AG04449 (cell line): ENCODE data around the gene SIRT3.
"Not testable (repeated sequence)": the region's sequence is repeated elsewhere in the genome, so short reads cannot be mapped to it uniquely, and the experiment has no call there.

Experiments used
- CTCF ChIA-PET: fragments of 350-600 bp; formaldehyde crosslinking; extraction: SDS; loops from one replicate; lab custom pipeline; 2021; ENCODE audit warnings: antibody characterized with exemption; lab: Yijun Ruan, JAX
- POLR2A ChIA-PET: fragments of 400-600, 350-600 bp; formaldehyde crosslinking; extraction: SDS; loops from one replicate; lab custom pipeline; 2020; ENCODE audit warnings: antibody characterized with exemption, inconsistent platforms; lab: Yijun Ruan, JAX
- DNase-seq: peaks from one replicate; pipeline ENCODE4 v3.0.0-alpha.2; 2010; ENCODE audit warnings: low read depth, low spot score
- H3K4me3 ChIP-seq: 2 replicates; pipeline ENCODE4 v1.5.1; 2011; ENCODE audit warnings: low read depth, mild to moderate bottlenecking, control low read depth, low read length
- TF ChIP-seq, protein P1 (sequence below): IDR thresholded peaks from one replicate; pipeline ENCODE4 v1.5.1; 2011; ENCODE audit warnings: mild to moderate bottlenecking, moderate library complexity, low read length, control low read depth, inconsistent platforms; ENCODE audit not compliant: insufficient read depth; ENCODE audit errors: missing control alignments

SIRT3 gene

GRCh38 chr11:199782-200181 is 36.4 kb downstream of the SIRT3 start:
- ChIA-PET CTCF (interaction anchor here (0.8 to 1.7 kb wide), 4 partner anchors 9 to 249 kb away, joined by 3 to 5 read pairs (median 3); no protein-coding TSS in a partner anchor), POLR2A (no interaction called here)
- DNase-seq = no peak
- TF ChIP-seq, protein P1, sequence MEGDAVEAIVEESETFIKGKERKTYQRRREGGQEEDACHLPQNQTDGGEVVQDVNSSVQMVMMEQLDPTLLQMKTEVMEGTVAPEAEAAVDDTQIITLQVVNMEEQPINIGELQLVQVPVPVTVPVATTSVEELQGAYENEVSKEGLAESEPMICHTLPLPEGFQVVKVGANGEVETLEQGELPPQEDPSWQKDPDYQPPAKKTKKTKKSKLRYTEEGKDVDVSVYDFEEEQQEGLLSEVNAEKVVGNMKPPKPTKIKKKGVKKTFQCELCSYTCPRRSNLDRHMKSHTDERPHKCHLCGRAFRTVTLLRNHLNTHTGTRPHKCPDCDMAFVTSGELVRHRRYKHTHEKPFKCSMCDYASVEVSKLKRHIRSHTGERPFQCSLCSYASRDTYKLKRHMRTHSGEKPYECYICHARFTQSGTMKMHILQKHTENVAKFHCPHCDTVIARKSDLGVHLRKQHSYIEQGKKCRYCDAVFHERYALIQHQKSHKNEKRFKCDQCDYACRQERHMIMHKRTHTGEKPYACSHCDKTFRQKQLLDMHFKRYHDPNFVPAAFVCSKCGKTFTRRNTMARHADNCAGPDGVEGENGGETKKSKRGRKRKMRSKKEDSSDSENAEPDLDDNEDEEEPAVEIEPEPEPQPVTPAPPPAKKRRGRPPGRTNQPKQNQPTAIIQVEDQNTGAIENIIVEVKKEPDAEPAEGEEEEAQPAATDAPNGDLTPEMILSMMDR = no peak
- no peak overlapping the region for H3K4me3 ChIP-seq

DNA sequence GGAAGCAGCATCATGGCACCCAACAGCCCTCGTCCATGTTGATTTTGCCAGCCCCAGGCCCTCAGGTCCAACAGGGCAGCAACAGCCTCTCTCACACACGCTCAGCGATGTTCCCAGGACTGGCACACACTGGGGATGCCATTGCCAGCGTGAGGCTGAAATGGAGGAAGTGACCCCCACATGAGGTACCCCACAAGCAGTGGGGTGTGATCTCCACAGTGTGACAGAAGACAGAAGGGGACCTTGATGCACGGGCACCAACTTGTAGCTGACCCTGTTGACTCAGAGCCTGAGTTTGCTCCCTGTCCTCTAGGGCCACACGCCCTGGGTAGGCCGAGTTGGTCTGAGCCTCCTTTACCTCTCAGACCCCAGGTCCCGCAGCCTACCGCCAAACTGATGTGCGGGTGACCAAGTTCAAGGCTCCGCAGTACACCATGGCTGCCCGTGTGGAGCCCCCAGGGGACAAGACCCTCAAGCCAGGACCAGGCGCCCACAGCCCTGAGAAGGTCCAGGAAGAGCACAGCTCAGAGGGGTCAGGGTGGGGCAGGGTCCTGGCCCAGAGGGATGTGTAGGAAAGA is 37.0 kb downstream of the SIRT3 start:
- DNase-seq = no peak
- POLR2A ChIA-PET = no interaction called here
- CTCF ChIA-PET = interaction anchor here (1.3 to 1.7 kb wide), 2 partner anchors 17 to 249 kb away, joined by 3 to 5 read pairs; no protein-coding TSS in a partner anchor
- TF ChIP-seq, protein P1 = no peak
- no peak overlapping the region for H3K4me3 ChIP-seq

DNA sequence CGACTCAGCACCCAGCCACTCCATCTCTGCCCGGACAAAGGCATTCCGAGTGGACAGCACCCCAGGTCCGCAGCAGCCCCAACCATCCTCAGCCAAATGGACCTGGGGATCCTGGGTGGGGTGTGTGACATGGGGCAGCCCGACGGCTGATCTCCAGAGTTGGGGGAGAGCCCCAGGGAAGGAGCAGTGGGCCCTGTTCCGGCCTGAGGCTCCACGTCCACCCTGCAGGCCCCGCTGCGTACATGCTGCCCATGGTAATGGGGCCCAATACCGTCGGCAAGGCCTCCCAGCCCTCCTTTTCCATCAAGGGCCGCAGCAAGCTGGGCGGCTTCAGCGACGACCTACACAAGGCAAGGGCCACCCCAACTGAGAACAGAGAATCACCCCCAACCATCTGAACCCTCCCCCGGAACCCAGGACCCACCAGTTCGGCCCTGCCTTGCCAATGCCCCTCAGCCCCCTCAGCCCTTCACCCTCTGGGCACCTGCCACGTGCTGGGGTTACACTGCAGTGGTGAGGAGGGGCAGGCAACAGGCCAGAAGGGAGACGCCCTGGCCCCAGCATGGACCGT is 37.8 kb downstream of the SIRT3 start:
- ChIA-PET POLR2A (no interaction called here), CTCF (interaction anchor here (1.2 kb wide), 2 partner anchors 250 to 320 kb away, joined by 3 to 4 read pairs; no protein-coding TSS in a partner anchor)
- TF ChIP-seq, protein P1 = no peak
- H3K4me3 ChIP-seq = no peak overlapping the region
- DNase-seq = no peak

- no peak for DNase-seq
- CTCF ChIA-PET = interaction anchor here (1.0 to 1.2 kb wide), 3 partner anchors 165 to 320 kb away, joined by 3 to 5 read pairs (median 4); no protein-coding TSS in a partner anchor
- TF ChIP-seq, protein P1 = no peak
- H3K4me3 ChIP-seq = no peak overlapping the region
- POLR2A ChIA-PET = interaction anchor here (1.4 kb wide), 1 partner anchor 9 kb away, joined by 8 read pairs; the partner anchor contains the start of genes BET1L and RIC8A
These were observed 38.4 kb downstream of the SIRT3 start for GRCh38 chr11:197741-198235.

- ChIA-PET POLR2A (interaction anchor here (1.4 kb wide), 1 partner anchor 10 kb away, joined by 8 read pairs; the partner anchor contains the start of genes BET1L and RIC8A), CTCF (interaction anchor here (1.0 to 1.2 kb wide), 3 partner anchors 165 to 321 kb away, joined by 3 to 5 read pairs (median 4); no protein-coding TSS in a partner anchor)
- TF ChIP-seq, protein P1 = no peak
- no peak for DNase-seq
- no peak overlapping the region for H3K4me3 ChIP-seq
These were observed 39.1 kb downstream of the SIRT3 start for GRCh38 chr11:196786-197731.

GRCh38 chr11:193481-193880 is 42.7 kb downstream of the SIRT3 start:
- H3K4me3 ChIP-seq, DNase-seq, POLR2A ChIA-PET, CTCF ChIA-PET: not testable (repeated sequence)

- CTCF ChIA-PET, POLR2A ChIA-PET, DNase-seq, H3K4me3 ChIP-seq: not testable (repeated sequence)
These were observed 43.4 kb downstream of the SIRT3 start, which contains the start of gene SCGB1C1 for GRCh38 chr11:192674-193128. Gene SCGB1C1, plus strand, starts transcription at chr11:193078. Its CDS starts 22 bp downstream, at chr11:193100.

DNA sequence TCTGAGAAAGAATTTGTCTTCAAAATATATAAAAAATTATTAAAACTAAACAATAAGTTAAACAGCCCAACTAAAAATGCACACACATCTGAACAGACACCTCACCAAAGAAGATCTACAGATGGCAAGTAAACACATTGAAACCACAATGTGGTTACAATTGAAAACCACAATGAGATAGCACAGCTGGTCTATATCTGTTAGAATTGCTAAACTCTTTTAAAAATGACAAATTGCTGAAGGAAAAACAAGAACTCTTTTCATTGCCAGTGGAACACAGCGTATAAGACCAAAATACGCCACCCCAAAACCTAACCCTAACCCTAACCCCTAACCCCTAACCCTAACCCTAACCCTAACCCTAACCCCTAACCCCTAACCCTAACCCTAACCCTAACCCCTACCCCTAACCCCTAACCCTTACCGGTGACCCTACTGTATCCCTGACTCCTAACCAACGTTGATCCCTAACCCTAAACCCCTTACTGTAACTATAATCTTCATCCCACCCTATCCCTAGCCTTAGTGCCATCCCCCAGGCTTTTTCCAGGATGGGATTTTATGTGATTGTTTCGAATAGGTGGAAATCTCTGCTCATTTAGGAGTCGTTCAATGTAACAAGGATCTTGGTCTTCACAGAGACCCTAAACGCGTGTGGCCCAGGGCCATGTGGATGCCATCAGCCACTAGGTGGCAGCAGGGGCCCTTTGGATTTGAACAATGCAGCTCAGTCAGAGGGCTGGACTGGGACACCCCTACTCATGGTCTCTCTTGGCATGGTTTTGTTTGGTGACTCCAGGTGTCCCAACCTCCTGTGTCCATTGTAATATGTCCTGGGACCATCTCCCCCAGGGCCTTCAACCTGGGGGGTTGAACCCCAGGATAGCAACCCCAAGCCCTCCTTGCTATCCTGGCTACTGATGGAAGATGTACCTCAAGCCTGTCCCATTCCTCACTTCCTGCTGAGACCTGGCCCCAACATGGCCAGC is 44.4 kb downstream of the SIRT3 start:
- POLR2A ChIA-PET, CTCF ChIA-PET, DNase-seq, H3K4me3 ChIP-seq: not testable (repeated sequence)
